H1 (cell line): ENCODE measurements around the gene CIC.

ENCODE experiments used
- BRCA1 ChIP-seq: IDR thresholded peaks from 2 replicates; pipeline ENCODE4 v1.6.1; 2012; ENCODE audit warnings: low read depth, low read length, improper control_type of control experiment
- CTCF ChIP-seq, 3 experiments: IDR thresholded peaks; 1 replicate in 2 of 3; 2 replicates in 1 of 3; pipeline versions ENCODE4 v1.5.1 to v1.6.1; 2011; ENCODE audit warnings: low read length in 3 of 3, mild to moderate bottlenecking in 3 of 3, inconsistent platforms in 2 of 3, low read depth in 1 of 3, moderate library complexity in 1 of 3; ENCODE audit not compliant: insufficient read depth in 1 of 3; ENCODE audit errors: control extremely low read depth in 1 of 3
- EP300 ChIP-seq, 2 experiments: IDR thresholded peaks; 1 replicate in 1 of 2; 2 replicates in 1 of 2; pipeline ENCODE4 v1.6.1; 2011 to 2012; ENCODE audit warnings: low read depth in 2 of 2, low read length in 2 of 2, mild to moderate bottlenecking in 2 of 2, borderline replicate concordance in 1 of 2, inconsistent platforms in 1 of 2, moderate library complexity in 1 of 2
- EZH2 ChIP-seq: fragments of 200-600 bp; sonication (generic); IDR thresholded peaks from 2 replicates; pipeline ENCODE4 v1.7.1; 2012; ENCODE audit warnings: low read depth, mild to moderate bottlenecking, moderate library complexity, low read length, inconsistent platforms; ENCODE audit not compliant: severe bottlenecking
- GABPA ChIP-seq: IDR thresholded peaks from 2 replicates; pipeline ENCODE4 v1.6.1; 2011; ENCODE audit warnings: mild to moderate bottlenecking, low read length, moderate library complexity, borderline replicate concordance; ENCODE audit not compliant: insufficient read depth
- POLR2AphosphoS5 ChIP-seq: IDR thresholded peaks from 2 replicates; pipeline ENCODE4 v1.6.1; 2011; ENCODE audit warnings: low read depth, low read length
- SP2 ChIP-seq: IDR thresholded peaks from 2 replicates; pipeline ENCODE4 v1.6.1; 2012; ENCODE audit warnings: mild to moderate bottlenecking, low read length, inconsistent platforms
- TAF1 ChIP-seq: IDR thresholded peaks from 2 replicates; pipeline ENCODE4 v1.6.1; 2011; ENCODE audit warnings: mild to moderate bottlenecking, low read depth, low read length
- YY1 ChIP-seq: IDR thresholded peaks from 2 replicates; pipeline ENCODE4 v1.6.1; 2011; ENCODE audit warnings: low read depth, mild to moderate bottlenecking, low read length
- TF ChIP-seq, protein P1 (sequence below): fragments of 300-600 bp; sonication (generic); IDR thresholded peaks from 2 replicates; pipeline ENCODE4 v1.7.1; 2012; ENCODE audit warnings: low read length, moderate library complexity, mild to moderate bottlenecking, inconsistent platforms; ENCODE audit not compliant: insufficient replicate concordance
- TF ChIP-seq, protein P2 (sequence below): IDR thresholded peaks from 2 replicates; pipeline ENCODE4 v1.6.1; 2011; ENCODE audit warnings: low read depth, mild to moderate bottlenecking, low read length; ENCODE audit not compliant: insufficient read depth

- TF ChIP-seq CTCF (IDR thresholded peaks at IDR 0.05; ENCODE audit: control extremely low read depth in 1 of 3, insufficient read depth in 1 of 3, low read depth in 1 of 3, low read length in 3 of 3) (no peak), YY1 (no peak), POLR2AphosphoS5 (no peak), EZH2 (no peak), SP2 (no peak), TAF1 (no peak), EP300 (IDR thresholded peaks at IDR 0.05; ENCODE audit: borderline replicate concordance in 1 of 2, low read depth in 2 of 2, low read length in 2 of 2) (no peak), GABPA (no peak), BRCA1 (no peak)
- TF ChIP-seq, protein P1, sequence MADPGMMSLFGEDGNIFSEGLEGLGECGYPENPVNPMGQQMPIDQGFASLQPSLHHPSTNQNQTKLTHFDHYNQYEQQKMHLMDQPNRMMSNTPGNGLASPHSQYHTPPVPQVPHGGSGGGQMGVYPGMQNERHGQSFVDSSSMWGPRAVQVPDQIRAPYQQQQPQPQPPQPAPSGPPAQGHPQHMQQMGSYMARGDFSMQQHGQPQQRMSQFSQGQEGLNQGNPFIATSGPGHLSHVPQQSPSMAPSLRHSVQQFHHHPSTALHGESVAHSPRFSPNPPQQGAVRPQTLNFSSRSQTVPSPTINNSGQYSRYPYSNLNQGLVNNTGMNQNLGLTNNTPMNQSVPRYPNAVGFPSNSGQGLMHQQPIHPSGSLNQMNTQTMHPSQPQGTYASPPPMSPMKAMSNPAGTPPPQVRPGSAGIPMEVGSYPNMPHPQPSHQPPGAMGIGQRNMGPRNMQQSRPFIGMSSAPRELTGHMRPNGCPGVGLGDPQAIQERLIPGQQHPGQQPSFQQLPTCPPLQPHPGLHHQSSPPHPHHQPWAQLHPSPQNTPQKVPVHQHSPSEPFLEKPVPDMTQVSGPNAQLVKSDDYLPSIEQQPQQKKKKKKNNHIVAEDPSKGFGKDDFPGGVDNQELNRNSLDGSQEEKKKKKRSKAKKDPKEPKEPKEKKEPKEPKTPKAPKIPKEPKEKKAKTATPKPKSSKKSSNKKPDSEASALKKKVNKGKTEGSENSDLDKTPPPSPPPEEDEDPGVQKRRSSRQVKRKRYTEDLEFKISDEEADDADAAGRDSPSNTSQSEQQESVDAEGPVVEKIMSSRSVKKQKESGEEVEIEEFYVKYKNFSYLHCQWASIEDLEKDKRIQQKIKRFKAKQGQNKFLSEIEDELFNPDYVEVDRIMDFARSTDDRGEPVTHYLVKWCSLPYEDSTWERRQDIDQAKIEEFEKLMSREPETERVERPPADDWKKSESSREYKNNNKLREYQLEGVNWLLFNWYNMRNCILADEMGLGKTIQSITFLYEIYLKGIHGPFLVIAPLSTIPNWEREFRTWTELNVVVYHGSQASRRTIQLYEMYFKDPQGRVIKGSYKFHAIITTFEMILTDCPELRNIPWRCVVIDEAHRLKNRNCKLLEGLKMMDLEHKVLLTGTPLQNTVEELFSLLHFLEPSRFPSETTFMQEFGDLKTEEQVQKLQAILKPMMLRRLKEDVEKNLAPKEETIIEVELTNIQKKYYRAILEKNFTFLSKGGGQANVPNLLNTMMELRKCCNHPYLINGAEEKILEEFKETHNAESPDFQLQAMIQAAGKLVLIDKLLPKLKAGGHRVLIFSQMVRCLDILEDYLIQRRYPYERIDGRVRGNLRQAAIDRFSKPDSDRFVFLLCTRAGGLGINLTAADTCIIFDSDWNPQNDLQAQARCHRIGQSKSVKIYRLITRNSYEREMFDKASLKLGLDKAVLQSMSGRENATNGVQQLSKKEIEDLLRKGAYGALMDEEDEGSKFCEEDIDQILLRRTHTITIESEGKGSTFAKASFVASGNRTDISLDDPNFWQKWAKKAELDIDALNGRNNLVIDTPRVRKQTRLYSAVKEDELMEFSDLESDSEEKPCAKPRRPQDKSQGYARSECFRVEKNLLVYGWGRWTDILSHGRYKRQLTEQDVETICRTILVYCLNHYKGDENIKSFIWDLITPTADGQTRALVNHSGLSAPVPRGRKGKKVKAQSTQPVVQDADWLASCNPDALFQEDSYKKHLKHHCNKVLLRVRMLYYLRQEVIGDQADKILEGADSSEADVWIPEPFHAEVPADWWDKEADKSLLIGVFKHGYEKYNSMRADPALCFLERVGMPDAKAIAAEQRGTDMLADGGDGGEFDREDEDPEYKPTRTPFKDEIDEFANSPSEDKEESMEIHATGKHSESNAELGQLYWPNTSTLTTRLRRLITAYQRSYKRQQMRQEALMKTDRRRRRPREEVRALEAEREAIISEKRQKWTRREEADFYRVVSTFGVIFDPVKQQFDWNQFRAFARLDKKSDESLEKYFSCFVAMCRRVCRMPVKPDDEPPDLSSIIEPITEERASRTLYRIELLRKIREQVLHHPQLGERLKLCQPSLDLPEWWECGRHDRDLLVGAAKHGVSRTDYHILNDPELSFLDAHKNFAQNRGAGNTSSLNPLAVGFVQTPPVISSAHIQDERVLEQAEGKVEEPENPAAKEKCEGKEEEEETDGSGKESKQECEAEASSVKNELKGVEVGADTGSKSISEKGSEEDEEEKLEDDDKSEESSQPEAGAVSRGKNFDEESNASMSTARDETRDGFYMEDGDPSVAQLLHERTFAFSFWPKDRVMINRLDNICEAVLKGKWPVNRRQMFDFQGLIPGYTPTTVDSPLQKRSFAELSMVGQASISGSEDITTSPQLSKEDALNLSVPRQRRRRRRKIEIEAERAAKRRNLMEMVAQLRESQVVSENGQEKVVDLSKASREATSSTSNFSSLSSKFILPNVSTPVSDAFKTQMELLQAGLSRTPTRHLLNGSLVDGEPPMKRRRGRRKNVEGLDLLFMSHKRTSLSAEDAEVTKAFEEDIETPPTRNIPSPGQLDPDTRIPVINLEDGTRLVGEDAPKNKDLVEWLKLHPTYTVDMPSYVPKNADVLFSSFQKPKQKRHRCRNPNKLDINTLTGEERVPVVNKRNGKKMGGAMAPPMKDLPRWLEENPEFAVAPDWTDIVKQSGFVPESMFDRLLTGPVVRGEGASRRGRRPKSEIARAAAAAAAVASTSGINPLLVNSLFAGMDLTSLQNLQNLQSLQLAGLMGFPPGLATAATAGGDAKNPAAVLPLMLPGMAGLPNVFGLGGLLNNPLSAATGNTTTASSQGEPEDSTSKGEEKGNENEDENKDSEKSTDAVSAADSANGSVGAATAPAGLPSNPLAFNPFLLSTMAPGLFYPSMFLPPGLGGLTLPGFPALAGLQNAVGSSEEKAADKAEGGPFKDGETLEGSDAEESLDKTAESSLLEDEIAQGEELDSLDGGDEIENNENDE = no peak
- TF ChIP-seq, protein P2, sequence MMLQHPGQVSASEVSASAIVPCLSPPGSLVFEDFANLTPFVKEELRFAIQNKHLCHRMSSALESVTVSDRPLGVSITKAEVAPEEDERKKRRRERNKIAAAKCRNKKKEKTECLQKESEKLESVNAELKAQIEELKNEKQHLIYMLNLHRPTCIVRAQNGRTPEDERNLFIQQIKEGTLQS = no peak
Measured at GRCh38 chr19:42315024-42315423, 46.0 kb downstream of the CIC start.
